ENCODE results near the gene COL18A1. TPM values are rescaled to one million over a fixed set of nuclear protein-coding genes. Genes with fewer than 3 reads are reported as not detected.

Gene COL18A1
- total RNA-seq, result 100 to 1,000 TPM; 209 to 308 TPM
- polyA plus RNA-seq, result 100 to 1,000 TPM in 1 of 2 donors, 10 to 100 TPM in 1; 44.9 to 255 TPM

GRCh38 chr21:45404730-45405270 lies at the start of gene COL18A1:
COL18A1 (plus strand) TSS chr21:45405165; CDS start chr21:45405231, 66 bp downstream.
- Histone ChIP-seq H3K4me3 (ENCODE audit: low read depth in 1 of 3, low read length in 3 of 3) (peak within 1 kb of the TSS in 2 of 3 donors; percentile 34 to 68), H3K9ac (ENCODE audit: low read depth in 1 of 2, low read length in 2 of 2) (no peak within 1 kb of the TSS), H3K27ac (ENCODE audit: low read depth in 1 of 2, low read length in 2 of 2) (peak within 1 kb of the TSS in 1 of 2 donors; percentile 57), H3K4me1 (ENCODE audit: control insufficient read depth in 4 of 4, insufficient read depth in 4 of 4, low read length in 3 of 4) (peaks cover 11 to 20% (median 12%) of the 10 kb centered on the region in 4 donors), H3K36me3 (ENCODE audit: control insufficient read depth in 4 of 4, insufficient read depth in 3 of 4, low read depth in 1 of 4, low read length in 3 of 4) (no peaks in the 10 kb centered on the region), H3K27me3 (ENCODE audit: control insufficient read depth in 4 of 4, insufficient read depth in 4 of 4, low read length in 3 of 4) (no peaks in the 10 kb centered on the region), H3K9me3 (ENCODE audit: control insufficient read depth in 4 of 4, low read length in 3 of 4) (no peaks in the 10 kb centered on the region)
- no peak for TF ChIP-seq EGR1 (IDR thresholded peaks at IDR 0.05; ENCODE audit: low read depth in 2 of 2)
- no peak for TF ChIP-seq JUND (IDR thresholded peaks at IDR 0.05)
- no peak for TF ChIP-seq TAF1 (conservative IDR thresholded peaks at IDR 0.05)
- TF ChIP-seq GABPA (IDR thresholded peaks at IDR 0.05 in 1 of 2, conservative IDR thresholded peaks at IDR 0.05 in 1 of 2), result no peak
- TF ChIP-seq SP1 (IDR thresholded peaks at IDR 0.05), result no peak
- no peak for TF ChIP-seq HNF4G (IDR thresholded peaks at IDR 0.05)
- TF ChIP-seq ATF3 (IDR thresholded peaks at IDR 0.05), result no peak
- TF ChIP-seq FOXA2 (IDR thresholded peaks at IDR 0.05), result no peak
- TF ChIP-seq REST (IDR thresholded peaks at IDR 0.05), result no peak
- TF ChIP-seq YY1 (IDR thresholded peaks at IDR 0.05), result no peak
- TF ChIP-seq RAD21 (IDR thresholded peaks at IDR 0.05), result no peak
- TF ChIP-seq ZBTB33 (IDR thresholded peaks at IDR 0.05), result no peak
- TF ChIP-seq RXRA (IDR thresholded peaks at IDR 0.05), result no peak
- no peak for TF ChIP-seq CTCF (IDR thresholded peaks at IDR 0.05; ENCODE audit: low read depth, low read length, missing input control)
- peak; percentile 84 for DNase-seq (ENCODE audit: low spot score)
- 3% methylated on average over 69 of the region's 69 CpGs for WGBS

GRCh38 chr21:45355573-45355972 lies 49.4 kb upstream of the COL18A1 start:
- Histone ChIP-seq H3K36me3 (ENCODE audit: control insufficient read depth in 4 of 4, insufficient read depth in 3 of 4, low read depth in 1 of 4, low read length in 3 of 4) (no peaks in the 10 kb centered on the region), H3K9ac (ENCODE audit: low read depth in 1 of 2, low read length in 2 of 2) (no peak overlapping the region), H3K27ac (ENCODE audit: low read depth in 1 of 2, low read length in 2 of 2) (no peak overlapping the region), H3K9me3 (ENCODE audit: control insufficient read depth in 4 of 4, low read length in 3 of 4) (no peaks in the 10 kb centered on the region), H3K4me3 (ENCODE audit: low read depth in 1 of 3, low read length in 3 of 3) (no peak overlapping the region), H3K4me1 (ENCODE audit: control insufficient read depth in 4 of 4, insufficient read depth in 4 of 4, low read length in 3 of 4) (no peaks in the 10 kb centered on the region), H3K27me3 (ENCODE audit: control insufficient read depth in 4 of 4, insufficient read depth in 4 of 4, low read length in 3 of 4) (no peaks in the 10 kb centered on the region)
- WGBS, result 74% methylated on average over 14 of the region's 14 CpGs
- DNase-seq (ENCODE audit: low spot score), result no peak
- TF ChIP-seq MAX (IDR thresholded peaks at IDR 0.05) (no peak), RXRA (IDR thresholded peaks at IDR 0.05) (no peak), CTCF (IDR thresholded peaks at IDR 0.05; ENCODE audit: low read depth, low read length, missing input control) (no peak), EGR1 (IDR thresholded peaks at IDR 0.05; ENCODE audit: low read depth in 2 of 2) (no peak), TAF1 (conservative IDR thresholded peaks at IDR 0.05) (no peak), FOXA2 (IDR thresholded peaks at IDR 0.05) (no peak)

Data from liver (tissue), 9 donors.